Endothelial cell of umbilical vein (primary cell): ENCODE results near the gene DTL.

ENCODE experiments used
- CTCF ChIP-seq, 2 donors: IDR thresholded peaks; 1 replicate in 1 of 2; 2 replicates in 1 of 2; pipeline ENCODE4 v1.5.1; 2011; ENCODE audit warnings: low read length in 2 of 2, mild to moderate bottlenecking in 2 of 2, moderate library complexity in 2 of 2, control low read depth in 1 of 2, inconsistent platforms in 1 of 2, low read depth in 1 of 2; ENCODE audit not compliant: insufficient read depth in 1 of 2; ENCODE audit errors: extremely low read depth in 1 of 2
- EZH2 ChIP-seq: IDR thresholded peaks from 2 replicates; pipeline ENCODE4 v1.6.1; 2012; ENCODE audit warnings: borderline replicate concordance, low read depth, mild to moderate bottlenecking, moderate library complexity, low read length, inconsistent platforms; ENCODE audit not compliant: severe bottlenecking
- MAX ChIP-seq: IDR thresholded peaks from 2 replicates; pipeline ENCODE4 v1.6.1; 2011; ENCODE audit not compliant: insufficient read depth, insufficient read length
- MYC ChIP-seq: IDR thresholded peaks from one replicate; pipeline ENCODE4 v1.6.1; 2011; ENCODE audit warnings: mild to moderate bottlenecking, low read depth, low read length
- POLR2A ChIP-seq: IDR thresholded peaks from 2 replicates; pipeline ENCODE4 v1.6.1; 2012; ENCODE audit warnings: low read depth, mild to moderate bottlenecking, control low read depth, low read length
- POLR2AphosphoS5 ChIP-seq: IDR thresholded peaks from 2 replicates; pipeline ENCODE4 v1.6.1; 2012; ENCODE audit warnings: low read depth, mild to moderate bottlenecking, control low read depth, low read length, moderate library complexity; ENCODE audit not compliant: insufficient read depth

GRCh38 chr1:212077028-212077427 lies 41.5 kb downstream of the DTL start:
- TF ChIP-seq POLR2A = no peak
- TF ChIP-seq CTCF (IDR thresholded peaks at IDR 0.05; ENCODE audit: extremely low read depth in 1 of 2, insufficient read depth in 1 of 2, low read depth in 1 of 2, low read length in 2 of 2) = no peak
- TF ChIP-seq MYC = no peak
- no peak for TF ChIP-seq EZH2
- TF ChIP-seq POLR2AphosphoS5 = no peak
- TF ChIP-seq MAX = no peak
